ENCODE data around the gene ZNF805. TPM values are rescaled to one million over a fixed set of nuclear protein-coding genes. Genes with fewer than 3 reads are reported as not detected.

The ZNF805 gene
- total and polyA plus RNA-seq, 2 of the 13 experiments (the other 11 are each of a cell fraction or from before 2014, with no cell fraction given) = 5.1 to 12.8 TPM

DNA sequence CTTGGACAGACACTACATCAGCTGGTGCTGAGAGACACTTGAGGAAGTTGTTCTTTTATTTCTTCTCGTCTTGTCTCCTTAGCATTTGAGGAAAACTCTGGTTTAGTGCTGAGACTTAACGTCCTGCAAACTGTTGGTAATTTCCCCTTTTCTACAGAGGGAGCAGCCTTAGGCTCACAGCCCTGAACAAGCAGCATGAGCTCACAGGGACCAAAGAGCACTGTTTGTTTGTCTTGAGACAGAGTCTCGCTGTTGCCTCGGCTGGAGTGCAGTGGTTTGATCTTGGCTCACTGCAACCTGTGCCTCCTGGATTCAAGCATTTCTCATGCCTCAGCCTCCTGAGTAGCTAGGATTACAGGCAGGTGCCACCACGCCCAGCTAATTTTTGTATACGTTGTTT is 5.5 kb downstream of the ZNF805 start (continued):
- TF ChIP-seq, protein P1, sequence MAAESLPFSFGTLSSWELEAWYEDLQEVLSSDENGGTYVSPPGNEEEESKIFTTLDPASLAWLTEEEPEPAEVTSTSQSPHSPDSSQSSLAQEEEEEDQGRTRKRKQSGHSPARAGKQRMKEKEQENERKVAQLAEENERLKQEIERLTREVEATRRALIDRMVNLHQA (CRISPR knock-in tag; IDR thresholded peaks at IDR 0.05) = no peak
- TF ChIP-seq, protein P2, sequence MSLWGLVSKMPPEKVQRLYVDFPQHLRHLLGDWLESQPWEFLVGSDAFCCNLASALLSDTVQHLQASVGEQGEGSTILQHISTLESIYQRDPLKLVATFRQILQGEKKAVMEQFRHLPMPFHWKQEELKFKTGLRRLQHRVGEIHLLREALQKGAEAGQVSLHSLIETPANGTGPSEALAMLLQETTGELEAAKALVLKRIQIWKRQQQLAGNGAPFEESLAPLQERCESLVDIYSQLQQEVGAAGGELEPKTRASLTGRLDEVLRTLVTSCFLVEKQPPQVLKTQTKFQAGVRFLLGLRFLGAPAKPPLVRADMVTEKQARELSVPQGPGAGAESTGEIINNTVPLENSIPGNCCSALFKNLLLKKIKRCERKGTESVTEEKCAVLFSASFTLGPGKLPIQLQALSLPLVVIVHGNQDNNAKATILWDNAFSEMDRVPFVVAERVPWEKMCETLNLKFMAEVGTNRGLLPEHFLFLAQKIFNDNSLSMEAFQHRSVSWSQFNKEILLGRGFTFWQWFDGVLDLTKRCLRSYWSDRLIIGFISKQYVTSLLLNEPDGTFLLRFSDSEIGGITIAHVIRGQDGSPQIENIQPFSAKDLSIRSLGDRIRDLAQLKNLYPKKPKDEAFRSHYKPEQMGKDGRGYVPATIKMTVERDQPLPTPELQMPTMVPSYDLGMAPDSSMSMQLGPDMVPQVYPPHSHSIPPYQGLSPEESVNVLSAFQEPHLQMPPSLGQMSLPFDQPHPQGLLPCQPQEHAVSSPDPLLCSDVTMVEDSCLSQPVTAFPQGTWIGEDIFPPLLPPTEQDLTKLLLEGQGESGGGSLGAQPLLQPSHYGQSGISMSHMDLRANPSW (CRISPR knock-in tag; IDR thresholded peaks at IDR 0.05; ENCODE audit: borderline replicate concordance) = no peak
- TF ChIP-seq TBP (CRISPR knock-in tag; IDR thresholded peaks at IDR 0.05) = no peak
- TF ChIP-seq THAP11 (CRISPR knock-in tag; IDR thresholded peaks at IDR 0.05) = peak; percentile 74
- TF ChIP-seq AKAP8 (CRISPR knock-in tag; IDR thresholded peaks at IDR 0.05) = no peak
- TF ChIP-seq ZNF572 (CRISPR knock-in tag; IDR thresholded peaks at IDR 0.05) = no peak
- TF ChIP-seq ELF4 (CRISPR knock-in tag; IDR thresholded peaks at IDR 0.05; ENCODE audit: borderline replicate concordance) = no peak
- peak; percentile 55; the same call in 1 of the 2 replicates for TF ChIP-seq HOXA3 (CRISPR knock-in tag; IDR thresholded peaks at IDR 0.05)
- TF ChIP-seq NCOA1 (CRISPR knock-in tag; IDR thresholded peaks at IDR 0.05) = no peak
- no peak for TF ChIP-seq PAF1 (CRISPR knock-in tag; IDR thresholded peaks at IDR 0.05)
- TF ChIP-seq SMARCE1 (IDR thresholded peaks at IDR 0.05; ENCODE audit: borderline replicate concordance) = no peak
- no peak for TF ChIP-seq GLI4 (CRISPR knock-in tag; IDR thresholded peaks at IDR 0.05; ENCODE audit: borderline replicate concordance)
- no peak for TF ChIP-seq SNAI1 (CRISPR knock-in tag; IDR thresholded peaks at IDR 0.05; ENCODE audit: borderline replicate concordance)
- TF ChIP-seq, protein P3, sequence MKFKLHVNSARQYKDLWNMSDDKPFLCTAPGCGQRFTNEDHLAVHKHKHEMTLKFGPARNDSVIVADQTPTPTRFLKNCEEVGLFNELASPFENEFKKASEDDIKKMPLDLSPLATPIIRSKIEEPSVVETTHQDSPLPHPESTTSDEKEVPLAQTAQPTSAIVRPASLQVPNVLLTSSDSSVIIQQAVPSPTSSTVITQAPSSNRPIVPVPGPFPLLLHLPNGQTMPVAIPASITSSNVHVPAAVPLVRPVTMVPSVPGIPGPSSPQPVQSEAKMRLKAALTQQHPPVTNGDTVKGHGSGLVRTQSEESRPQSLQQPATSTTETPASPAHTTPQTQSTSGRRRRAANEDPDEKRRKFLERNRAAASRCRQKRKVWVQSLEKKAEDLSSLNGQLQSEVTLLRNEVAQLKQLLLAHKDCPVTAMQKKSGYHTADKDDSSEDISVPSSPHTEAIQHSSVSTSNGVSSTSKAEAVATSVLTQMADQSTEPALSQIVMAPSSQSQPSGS (CRISPR knock-in tag; IDR thresholded peaks at IDR 0.05) = peak; percentile 93
- no peak for TF ChIP-seq RAD51 (IDR thresholded peaks at IDR 0.05; ENCODE audit: borderline replicate concordance)
- TF ChIP-seq, protein P4, sequence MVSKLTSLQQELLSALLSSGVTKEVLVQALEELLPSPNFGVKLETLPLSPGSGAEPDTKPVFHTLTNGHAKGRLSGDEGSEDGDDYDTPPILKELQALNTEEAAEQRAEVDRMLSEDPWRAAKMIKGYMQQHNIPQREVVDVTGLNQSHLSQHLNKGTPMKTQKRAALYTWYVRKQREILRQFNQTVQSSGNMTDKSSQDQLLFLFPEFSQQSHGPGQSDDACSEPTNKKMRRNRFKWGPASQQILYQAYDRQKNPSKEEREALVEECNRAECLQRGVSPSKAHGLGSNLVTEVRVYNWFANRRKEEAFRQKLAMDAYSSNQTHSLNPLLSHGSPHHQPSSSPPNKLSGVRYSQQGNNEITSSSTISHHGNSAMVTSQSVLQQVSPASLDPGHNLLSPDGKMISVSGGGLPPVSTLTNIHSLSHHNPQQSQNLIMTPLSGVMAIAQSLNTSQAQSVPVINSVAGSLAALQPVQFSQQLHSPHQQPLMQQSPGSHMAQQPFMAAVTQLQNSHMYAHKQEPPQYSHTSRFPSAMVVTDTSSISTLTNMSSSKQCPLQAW (CRISPR knock-in tag; IDR thresholded peaks at IDR 0.05) = peak; percentile 40; the same call in 1 of the 2 replicates
- TF ChIP-seq, protein P5, sequence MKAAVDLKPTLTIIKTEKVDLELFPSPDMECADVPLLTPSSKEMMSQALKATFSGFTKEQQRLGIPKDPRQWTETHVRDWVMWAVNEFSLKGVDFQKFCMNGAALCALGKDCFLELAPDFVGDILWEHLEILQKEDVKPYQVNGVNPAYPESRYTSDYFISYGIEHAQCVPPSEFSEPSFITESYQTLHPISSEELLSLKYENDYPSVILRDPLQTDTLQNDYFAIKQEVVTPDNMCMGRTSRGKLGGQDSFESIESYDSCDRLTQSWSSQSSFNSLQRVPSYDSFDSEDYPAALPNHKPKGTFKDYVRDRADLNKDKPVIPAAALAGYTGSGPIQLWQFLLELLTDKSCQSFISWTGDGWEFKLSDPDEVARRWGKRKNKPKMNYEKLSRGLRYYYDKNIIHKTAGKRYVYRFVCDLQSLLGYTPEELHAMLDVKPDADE (CRISPR knock-in tag; IDR thresholded peaks at IDR 0.05) = no peak
- TF ChIP-seq KLF13 (CRISPR knock-in tag; IDR thresholded peaks at IDR 0.05) = no peak
- TF ChIP-seq NCOR1 (IDR thresholded peaks at IDR 0.05; ENCODE audit: borderline replicate concordance, low read length) = no peak
- no peak for TF ChIP-seq PPARG (CRISPR knock-in tag; conservative IDR thresholded peaks at IDR 0.05)
- no peak for TF ChIP-seq ZNF274 (CRISPR knock-in tag; IDR thresholded peaks at IDR 0.05)
- no peak for TF ChIP-seq ZSCAN31 (CRISPR knock-in tag; IDR thresholded peaks at IDR 0.05; ENCODE audit: low read depth)
- TF ChIP-seq FOXA1 (IDR thresholded peaks at IDR 0.05) = no peak
- peak; percentile 78 for TF ChIP-seq FOXA1 (CRISPR knock-in tag; IDR thresholded peaks at IDR 0.05)
- TF ChIP-seq, protein P6, sequence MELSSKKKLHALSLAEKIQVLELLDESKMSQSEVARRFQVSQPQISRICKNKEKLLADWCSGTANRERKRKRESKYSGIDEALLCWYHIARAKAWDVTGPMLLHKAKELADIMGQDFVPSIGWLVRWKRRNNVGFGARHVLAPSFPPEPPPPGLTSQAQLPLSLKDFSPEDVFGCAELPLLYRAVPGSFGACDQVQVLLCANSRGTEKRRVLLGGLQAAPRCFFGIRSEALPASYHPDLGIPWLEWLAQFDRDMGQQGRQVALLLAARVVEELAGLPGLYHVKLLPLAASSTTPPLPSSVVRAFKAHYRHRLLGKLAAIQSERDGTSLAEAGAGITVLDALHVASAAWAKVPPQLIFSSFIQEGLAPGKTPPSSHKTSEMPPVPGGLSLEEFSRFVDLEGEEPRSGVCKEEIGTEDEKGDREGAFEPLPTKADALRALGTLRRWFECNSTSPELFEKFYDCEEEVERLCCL (CRISPR knock-in tag; IDR thresholded peaks at IDR 0.05; ENCODE audit: borderline replicate concordance) = no peak

Data from HepG2 (cell line).